Activated CD4-positive, CD25-positive, alpha-beta regulatory T cell treated with anti-CD3 and anti-CD28 coated beads, Interleukin-2, amount 50 U/mL, for 16 hours (primary cell): ENCODE results near the gene LRIT2.

ENCODE experiments used
- DNase-seq: peaks from one replicate; pipeline ENCODE4 v3.0.0-alpha.2; 2020; ENCODE audit warnings: low read depth, low spot score

Gene LRIT2

GRCh38 chr10:84205049-84205852 lies 20.1 kb downstream of the LRIT2 start:
- DNase-seq: no peak

DNA sequence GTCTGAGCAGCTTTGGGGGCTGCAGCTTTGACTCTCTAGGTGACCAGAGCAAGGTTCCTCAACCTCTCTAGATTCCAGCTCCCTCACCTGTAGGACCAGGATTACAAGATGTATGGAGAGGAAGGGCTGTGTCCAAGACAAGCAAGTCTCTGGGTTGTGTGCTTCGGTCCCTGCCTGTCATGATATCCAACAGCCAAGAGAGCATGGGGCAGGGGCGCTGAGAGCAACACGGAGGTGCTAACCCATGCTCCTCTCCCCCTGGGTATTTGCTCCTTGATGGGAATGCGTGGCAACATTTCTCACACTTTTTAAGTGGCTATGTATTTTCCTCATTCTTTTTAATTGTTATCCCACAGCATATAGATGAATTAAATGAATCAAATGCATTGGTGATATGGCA lies 20.7 kb downstream of the LRIT2 start:
- DNase-seq: no peak

DNA sequence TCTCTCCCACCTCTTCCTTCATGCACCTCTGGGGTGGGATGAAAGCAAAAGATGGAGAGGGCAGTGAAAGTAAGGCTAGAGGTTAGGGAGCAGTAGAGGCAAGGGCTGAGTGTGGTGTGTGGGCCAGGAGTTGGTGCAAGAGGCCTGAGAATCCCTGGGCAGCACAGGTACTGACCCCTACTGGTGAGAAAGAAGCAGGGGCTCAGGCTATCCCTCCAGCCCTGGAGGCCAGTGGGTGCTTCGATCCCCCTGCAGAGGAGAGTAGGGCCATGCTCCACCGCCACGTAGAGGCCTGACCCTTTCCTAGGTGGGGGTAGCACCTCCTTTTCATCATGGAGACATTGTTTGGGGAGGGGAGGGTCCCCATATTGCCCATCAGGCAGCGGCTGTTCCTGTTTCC lies 21.2 kb downstream of the LRIT2 start:
- no peak for DNase-seq

GRCh38 chr10:84202349-84202748 lies 23.0 kb downstream of the LRIT2 start:
- no peak for DNase-seq

- no peak for DNase-seq
Observed at GRCh38 chr10:84201682-84202081, 23.7 kb downstream of the LRIT2 start.

- DNase-seq: no peak
Observed at GRCh38 chr10:84201244-84201606, 24.1 kb downstream of the LRIT2 start.

GRCh38 chr10:84200537-84201243 lies 24.7 kb downstream of the LRIT2 start:
- DNase-seq: no peak

DNA sequence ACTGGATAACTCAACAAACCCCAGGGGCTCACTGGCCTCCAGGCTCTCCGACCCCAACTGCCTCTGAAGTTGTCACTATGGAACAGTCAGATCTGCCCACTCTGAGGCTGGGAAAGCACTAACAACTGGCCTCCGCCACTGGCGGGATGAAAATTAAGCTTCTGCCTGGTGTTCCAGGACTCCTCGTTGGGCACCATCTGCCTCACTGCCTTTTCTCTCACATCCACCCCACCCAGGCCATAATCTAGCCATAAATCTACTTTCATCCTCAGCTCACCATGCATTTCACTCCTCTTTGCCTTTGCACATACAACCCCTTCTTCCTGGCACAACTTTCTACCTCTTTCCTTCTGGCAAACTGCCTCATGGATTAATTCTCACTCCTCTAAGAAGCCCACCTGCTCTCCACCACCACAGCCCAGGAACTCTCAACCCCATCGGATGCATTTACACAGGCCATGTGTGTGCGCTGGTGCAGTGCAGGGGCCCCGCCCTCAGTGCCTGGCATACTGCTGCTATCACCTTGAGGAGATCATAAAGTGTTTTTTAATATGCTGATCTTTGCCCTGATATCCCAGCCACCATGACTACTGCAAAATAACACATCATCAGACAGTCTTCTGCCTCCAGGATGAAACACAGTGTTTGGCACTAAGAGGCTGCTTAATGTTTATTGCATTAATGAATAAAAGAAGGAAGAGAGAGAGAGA lies 27.0 kb downstream of the LRIT2 start:
- DNase-seq: no peak

GRCh38 chr10:84197643-84198042 lies 27.7 kb downstream of the LRIT2 start:
- no peak for DNase-seq

DNA sequence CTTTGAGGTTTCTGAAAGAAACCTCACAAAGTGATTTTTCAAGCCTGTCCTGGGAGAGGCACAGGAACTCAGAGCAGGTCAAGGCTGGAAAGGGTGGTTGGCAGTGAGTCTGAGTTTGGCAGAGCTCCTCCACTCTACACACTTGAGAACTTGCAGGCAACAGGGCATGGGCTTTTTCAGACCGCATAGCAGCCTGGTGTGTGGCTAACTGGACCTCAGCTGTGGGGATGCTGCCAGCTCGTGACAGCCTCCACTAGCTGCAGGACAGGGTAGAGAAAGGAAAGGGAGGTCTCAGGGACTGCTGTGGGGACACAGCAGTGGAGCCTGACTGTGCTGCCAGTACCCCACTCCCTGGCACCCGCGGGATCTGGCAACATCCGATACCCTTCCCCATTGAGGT lies 28.4 kb downstream of the LRIT2 start:
- DNase-seq: no peak

GRCh38 chr10:84196083-84196482 lies 29.3 kb downstream of the LRIT2 start:
- DNase-seq: no peak

GRCh38 chr10:84195044-84195830 lies 30.1 kb downstream of the LRIT2 start:
- DNase-seq: no peak

DNA sequence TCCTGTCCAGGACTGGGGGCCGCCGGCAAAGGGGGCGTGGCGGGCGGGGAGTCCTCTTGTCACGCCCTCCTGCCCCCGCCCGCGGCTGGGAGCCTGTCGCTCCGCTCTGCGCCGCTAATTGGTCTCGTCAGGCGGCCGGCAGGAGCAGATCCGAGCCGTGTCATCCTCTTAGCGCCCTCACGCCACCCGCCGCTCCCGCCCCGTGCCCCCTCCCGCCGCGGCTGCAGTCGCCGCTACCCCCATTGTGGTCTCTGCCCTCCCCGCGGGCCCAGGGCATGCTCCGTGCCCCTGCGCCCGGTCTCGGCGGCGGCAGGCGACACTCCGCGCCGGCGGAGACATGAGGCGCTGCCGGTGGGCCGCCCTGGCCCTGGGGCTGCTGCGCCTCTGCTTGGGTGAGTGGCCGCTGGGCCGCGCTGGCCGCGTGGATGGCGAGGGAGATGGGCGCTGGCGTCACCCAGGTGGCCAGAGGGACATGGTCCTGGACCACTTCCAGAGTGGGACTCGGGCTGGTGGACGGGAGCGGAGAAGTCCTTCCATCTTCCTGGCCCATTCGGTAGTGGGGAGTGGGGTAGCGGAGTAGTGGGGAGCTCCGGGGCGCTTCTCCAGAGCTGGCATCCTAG lies 30.8 kb downstream of the LRIT2 start, which contains the start of gene CDHR1:
CDHR1 (plus strand) TSS at position 114 of the 620 bp plus-strand sequence; CDS start at position 338, 224 bp downstream.
- DNase-seq: no peak

DNA sequence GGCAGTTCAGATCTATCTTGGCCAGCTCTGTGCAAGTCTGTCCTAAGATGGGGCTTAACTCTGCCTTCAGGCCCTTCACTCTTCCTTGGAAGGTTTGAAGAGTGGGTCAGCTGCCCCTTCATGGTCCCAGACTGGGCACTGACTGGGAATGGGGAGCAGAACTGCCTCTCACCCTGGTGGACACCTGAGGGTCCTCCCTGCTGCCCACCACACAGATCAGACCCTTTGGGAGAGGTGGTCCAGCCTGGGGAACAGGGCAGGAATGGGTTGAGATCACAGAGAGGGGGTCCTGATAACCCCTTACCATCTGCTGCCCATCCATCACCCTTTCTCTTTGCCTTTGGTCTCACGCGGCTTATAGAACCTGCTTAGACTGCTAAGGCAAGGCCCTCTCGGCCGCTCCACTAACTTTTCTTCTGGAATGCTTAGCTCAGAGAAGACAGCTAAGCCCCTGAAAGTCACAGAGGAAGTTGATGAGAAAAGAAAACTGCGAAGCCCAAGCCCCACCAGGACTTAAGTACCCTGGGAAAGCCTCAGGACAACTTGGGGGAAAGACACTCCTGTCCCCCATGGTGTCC lies 31.4 kb downstream of the LRIT2 start:
- no peak for DNase-seq

- DNase-seq: no peak
Observed at GRCh38 chr10:84193327-84193726, 32.0 kb downstream of the LRIT2 start.

DNA sequence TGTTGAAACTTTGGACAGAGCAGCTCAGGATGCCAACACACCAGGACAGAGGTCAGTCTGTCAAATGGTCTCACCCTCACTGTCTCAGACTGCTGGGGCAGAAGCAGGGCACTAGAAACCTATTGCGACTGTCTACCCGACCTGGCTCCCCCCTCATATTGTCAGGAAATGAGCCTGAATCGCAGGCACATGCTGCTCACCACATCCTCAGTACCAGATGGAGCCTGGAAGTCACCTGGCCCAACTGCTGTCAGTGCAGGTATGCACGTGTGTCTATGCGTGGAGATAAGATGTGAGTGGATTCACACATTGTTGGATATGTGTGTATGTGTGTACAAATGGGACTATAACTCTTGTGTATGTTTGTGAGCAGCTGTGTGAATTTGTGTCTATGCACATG lies 34.2 kb downstream of the LRIT2 start:
- no peak for DNase-seq

DNA sequence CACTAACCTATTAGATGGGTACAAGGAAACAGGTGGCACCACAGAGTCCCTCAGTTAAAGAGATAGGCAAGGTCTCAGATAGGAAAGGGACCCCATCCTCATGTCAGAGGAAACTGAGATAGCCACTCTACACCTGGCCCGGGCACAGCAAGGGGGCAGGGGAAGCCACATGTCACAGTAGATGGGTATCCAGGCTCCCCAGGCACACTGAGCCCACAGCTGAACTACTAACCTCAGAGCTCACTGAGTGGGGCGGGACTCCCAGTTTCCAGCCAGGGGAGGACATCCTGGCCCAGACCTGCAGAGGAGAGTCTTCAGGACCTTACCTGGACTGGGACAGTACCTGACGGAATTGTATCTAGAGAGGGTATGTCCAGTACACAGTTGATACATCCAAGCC lies 34.7 kb downstream of the LRIT2 start:
- DNase-seq: no peak

DNA sequence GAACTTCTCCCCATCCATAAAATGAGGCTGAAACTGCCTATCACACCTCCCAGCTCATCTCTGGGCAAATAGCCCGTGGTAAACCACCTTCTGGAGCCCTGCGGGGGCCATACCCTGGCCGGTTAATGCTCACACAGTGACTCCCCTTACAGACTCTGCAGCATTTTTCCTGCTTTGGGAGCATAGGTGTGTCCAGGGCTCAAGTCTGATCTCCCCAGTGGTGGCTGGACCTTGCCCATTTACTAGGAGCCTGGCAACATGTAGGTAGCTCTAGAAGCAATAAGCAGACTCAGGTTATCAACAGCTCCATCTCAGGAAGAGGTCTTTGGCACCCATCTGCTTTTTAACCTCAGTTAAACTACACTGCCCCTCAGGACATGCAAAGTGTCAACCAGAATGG lies 36.5 kb downstream of the LRIT2 start:
- no peak for DNase-seq

- no peak for DNase-seq
Observed at GRCh38 chr10:84185526-84186175, 39.7 kb downstream of the LRIT2 start.

DNA sequence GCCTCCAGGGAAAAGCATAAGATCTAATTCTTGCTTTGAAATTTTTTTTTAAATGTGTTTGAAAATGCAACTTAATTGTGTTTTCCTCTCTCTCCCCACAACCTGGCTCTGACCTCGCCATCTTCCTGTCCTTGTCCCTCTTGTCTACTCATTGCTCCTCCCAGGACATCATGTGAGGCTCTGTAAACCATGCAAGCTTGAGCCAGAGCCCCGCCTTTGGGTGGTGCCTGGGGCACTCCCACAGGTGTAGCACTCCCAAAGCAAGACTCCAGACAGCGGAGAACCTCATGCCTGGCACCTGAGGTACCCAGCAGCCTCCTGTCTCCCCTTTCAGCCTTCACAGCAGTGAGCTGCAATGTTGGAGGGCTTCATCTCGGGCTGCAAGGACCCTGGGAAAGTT lies 40.8 kb downstream of the LRIT2 start:
- no peak for DNase-seq
